Epithelial cell of esophagus (primary cell): ENCODE results near the gene SLC9A4.

Experiments used
- DNase-seq: peaks from one replicate; pipeline ENCODE4 v3.0.0; 2010; ENCODE audit warnings: low read depth
- H3K4me3 ChIP-seq: 2 replicates; pipeline ENCODE4 v1.5.1; 2011; ENCODE audit warnings: mild to moderate bottlenecking, low read length, control low read depth
- CTCF ChIP-seq: IDR thresholded peaks from 2 replicates; pipeline ENCODE4 v1.5.1; 2011; ENCODE audit warnings: low read depth, mild to moderate bottlenecking, low read length, control low read depth, inconsistent platforms; ENCODE audit not compliant: insufficient read depth; ENCODE audit errors: missing control alignments

Gene SLC9A4

GRCh38 chr2:102453501-102453900 lies 19.5 kb upstream of the SLC9A4 start:
- TF ChIP-seq CTCF: no peak
- no peak for DNase-seq
- H3K4me3 ChIP-seq: no peak overlapping the region

GRCh38 chr2:102455061-102455670 lies 17.9 kb upstream of the SLC9A4 start:
- no peak for TF ChIP-seq CTCF
- DNase-seq: no peak
- no peak overlapping the region for H3K4me3 ChIP-seq

- no peak overlapping the region for H3K4me3 ChIP-seq
- no peak for DNase-seq
- TF ChIP-seq CTCF: no peak
Observed at GRCh38 chr2:102460467-102460866, 12.6 kb upstream of the SLC9A4 start.

GRCh38 chr2:102461188-102461587 lies 11.8 kb upstream of the SLC9A4 start:
- TF ChIP-seq CTCF: no peak
- no peak for DNase-seq
- H3K4me3 ChIP-seq: no peak overlapping the region

- no peak for DNase-seq
- no peak overlapping the region for H3K4me3 ChIP-seq
- TF ChIP-seq CTCF: no peak
Observed at GRCh38 chr2:102463160-102463559, 9.9 kb upstream of the SLC9A4 start.

- TF ChIP-seq CTCF: no peak
- no peak overlapping the region for H3K4me3 ChIP-seq
Observed at GRCh38 chr2:102470168-102470567, 2.9 kb upstream of the SLC9A4 start.

GRCh38 chr2:102473631-102474030 lies 605 bp downstream of the SLC9A4 start:
- DNase-seq: no peak
- TF ChIP-seq CTCF: no peak
- H3K4me3 ChIP-seq: no peak overlapping the region

More at GRCh38 chr2:102470168-102470567, 2.9 kb upstream of the SLC9A4 start:
- DNase-seq: no peak
